Stimulated activated CD4-positive, alpha-beta T cell treated with anti-CD3 and anti-CD28 coated beads, Interleukin-1b, Interleukin-23, amount 100 ng/mL, for 4 hours (primary cell): ENCODE measurements around the gene SCEL.
"Not testable (repeated sequence)": the region's sequence is repeated elsewhere in the genome, so short reads cannot be mapped to it uniquely, and the experiment has no call there.

Experiments used
- DNase-seq, 2 donors: peaks; one replicate each; pipeline ENCODE4 v3.0.0-alpha.2; 2020; ENCODE audit warnings: low read depth in 2 of 2

Gene SCEL

DNA sequence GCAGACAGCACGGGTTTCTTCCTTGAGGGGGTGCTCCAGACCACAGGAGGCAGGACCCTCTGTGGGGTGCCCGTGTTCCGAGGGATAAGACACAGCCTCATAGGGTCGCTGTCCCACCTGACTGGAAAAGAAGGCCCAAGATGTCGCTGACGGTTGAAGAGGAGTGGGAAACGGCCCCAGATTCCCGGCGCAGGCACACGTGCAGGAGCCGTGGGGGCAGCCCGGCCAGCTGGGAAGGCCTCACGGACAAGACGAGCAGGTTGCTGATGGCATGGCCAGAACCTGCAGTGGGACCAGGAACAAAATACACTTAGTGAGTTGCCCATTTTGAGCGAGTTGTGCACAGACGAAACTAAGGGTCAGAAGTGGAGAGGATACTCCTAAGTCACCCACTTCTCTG, 126.8 kb downstream of the SCEL start:
- not testable (repeated sequence) for DNase-seq

- DNase-seq = not testable (repeated sequence)
Measured at GRCh38 chr13:77662831-77663230, 127.3 kb downstream of the SCEL start.

DNA sequence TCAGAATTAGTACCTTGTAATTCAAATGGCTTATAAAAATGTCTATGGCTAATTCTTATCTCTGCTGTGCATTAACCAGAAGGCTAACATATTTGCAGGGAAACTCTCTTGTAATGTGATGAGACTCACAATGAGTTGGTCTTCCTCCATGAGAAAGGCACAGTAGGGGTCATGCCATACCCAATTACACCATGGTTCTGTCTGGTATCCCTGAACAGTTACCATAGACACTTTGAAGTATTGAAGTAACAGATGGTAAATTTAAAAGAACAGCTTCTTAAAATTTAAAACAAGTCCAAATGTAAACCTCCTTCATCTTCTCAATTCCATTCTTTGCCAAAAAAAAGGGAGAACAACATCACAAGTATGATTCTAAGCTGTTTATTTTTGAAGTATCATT, 139.3 kb downstream of the SCEL start:
- DNase-seq = no peak

DNA sequence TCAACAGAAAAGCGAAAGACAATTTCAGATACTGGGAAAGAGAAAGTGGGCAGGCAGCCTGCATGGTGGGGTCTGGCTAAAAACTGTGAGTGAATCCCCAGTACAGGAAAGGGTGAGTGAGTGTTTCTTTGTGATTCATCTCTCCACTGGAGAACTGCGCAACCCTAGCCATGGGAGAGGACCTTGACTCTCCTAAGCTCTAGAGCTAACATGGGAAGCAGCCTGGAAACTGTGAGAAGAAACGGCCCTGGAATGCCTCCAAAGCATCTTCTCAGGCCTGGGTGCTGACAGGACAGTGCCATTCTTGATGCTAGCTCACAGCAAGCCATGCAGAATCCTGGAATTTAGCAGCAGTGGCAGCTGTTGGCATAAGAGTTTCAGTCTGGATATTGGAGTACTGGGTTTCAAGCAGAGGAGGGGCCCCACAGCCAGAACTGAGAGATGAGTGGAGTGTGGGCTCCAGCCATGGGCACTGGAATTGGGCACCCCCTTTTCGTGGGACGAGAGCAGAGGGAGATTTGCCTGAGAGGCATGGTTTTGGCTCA, 143.3 kb downstream of the SCEL start:
- no peak for DNase-seq

- DNase-seq = no peak
Measured at GRCh38 chr13:77687799-77688198, 152.3 kb downstream of the SCEL start.

- no peak for DNase-seq
Measured at GRCh38 chr13:77691871-77692270, 156.4 kb downstream of the SCEL start.

DNA sequence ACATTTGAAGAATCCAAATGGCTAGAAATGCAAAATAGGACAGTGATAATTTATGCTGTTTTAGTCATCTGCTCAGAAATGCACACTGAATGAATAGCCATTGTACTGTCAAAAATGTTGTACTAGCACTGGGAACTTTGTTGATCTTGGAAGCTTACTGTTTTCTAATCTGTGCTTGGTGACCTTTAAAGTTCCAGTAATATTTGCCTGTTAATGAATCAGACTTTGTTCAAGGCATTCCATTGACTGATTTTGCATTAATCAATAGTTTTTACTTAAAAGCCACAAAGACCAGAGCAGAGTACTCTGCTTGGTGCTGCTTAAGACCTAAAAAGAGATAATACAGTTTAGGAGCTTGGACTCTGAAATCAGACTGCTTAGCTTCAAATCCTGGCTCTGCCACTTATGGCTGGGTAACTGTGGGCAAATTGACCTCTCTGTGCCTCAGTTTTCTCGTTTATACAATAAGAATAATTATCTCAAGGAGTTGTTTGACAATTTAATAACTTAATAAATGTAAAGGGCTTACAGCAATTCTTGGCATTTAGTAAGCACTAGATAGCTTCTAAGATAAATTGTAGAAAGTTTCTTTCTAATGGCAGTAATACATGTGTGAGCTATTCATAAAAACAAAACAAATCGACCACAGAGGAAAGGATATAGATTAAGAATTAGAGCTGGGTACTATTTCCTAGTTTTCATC, 157.4 kb downstream of the SCEL start:
- no peak for DNase-seq

GRCh38 chr13:77693449-77693940, 158.0 kb downstream of the SCEL start:
- no peak for DNase-seq
